SU-DHL-6 (cell line): ENCODE results near the gene OGFOD2.

Experiments used
- H2AFZ ChIP-seq: fragments of 200-600 bp; sonication (generic); 2 replicates; pipeline ENCODE4 v1.6.1; 2014; ENCODE audit warnings: low read depth, mild to moderate bottlenecking, moderate library complexity, mixed read lengths, antibody characterized with exemption, low read length; ENCODE audit not compliant: severe bottlenecking
- H3F3A ChIP-seq: fragments of 200-600 bp; shearing (Covaris generic); 2 replicates; pipeline ENCODE4 v1.6.0; 2016; ENCODE audit warnings: antibody characterized with exemption, mild to moderate bottlenecking; ENCODE audit not compliant: insufficient read depth
- H3K27ac ChIP-seq: fragments of 200-600 bp; sonication (generic); 2 replicates; pipeline ENCODE4 v1.5.1; 2016; ENCODE audit warnings: low read depth, mild to moderate bottlenecking, low read length, moderate library complexity, mixed read lengths
- H3K27me3 ChIP-seq: fragments of 200-600 bp; sonication (generic), shearing (Covaris generic); 2 replicates; pipeline ENCODE4 v1.6.0; 2014; ENCODE audit warnings: mild to moderate bottlenecking, low read length
- H3K36me3 ChIP-seq: fragments of 200-600 bp; sonication (generic); 2 replicates; pipeline ENCODE4 v1.6.1; 2014; ENCODE audit warnings: mild to moderate bottlenecking, low read length, mixed read lengths
- H3K4me2 ChIP-seq: fragments of 300-600, 200-600 bp; shearing (Covaris generic), sonication (generic); 2 replicates; pipeline ENCODE4 v1.6.0; 2014; ENCODE audit warnings: low read length, low read depth, mild to moderate bottlenecking; ENCODE audit not compliant: poor library complexity, severe bottlenecking
- H3K4me3 ChIP-seq: fragments of 200-600 bp; sonication (generic); 2 replicates; pipeline ENCODE4 v1.5.1; 2014; ENCODE audit warnings: antibody characterized with exemption, low read length, mild to moderate bottlenecking, mixed read lengths; ENCODE audit not compliant: insufficient read depth, poor library complexity, severe bottlenecking
- H3K79me2 ChIP-seq: fragments of 200-600 bp; sonication (generic); 2 replicates; pipeline ENCODE4 v1.6.1; 2014; ENCODE audit warnings: mild to moderate bottlenecking, low read length, moderate library complexity; ENCODE audit not compliant: insufficient read depth
- H3K9ac ChIP-seq: fragments of 200-600 bp; sonication (generic); 2 replicates; pipeline ENCODE4 v1.7.0; 2014; ENCODE audit warnings: mild to moderate bottlenecking, low read length
- H3K9me2 ChIP-seq: fragments of 200-600 bp; sonication (generic); replicated peaks from 2 replicates; pipeline ENCODE4 v1.6.1; 2014; ENCODE audit warnings: low read length; ENCODE audit not compliant: insufficient read depth
- H3K9me3 ChIP-seq: fragments of 200-600 bp; sonication (generic); 2 replicates; pipeline ENCODE4 v1.6.1; 2014; ENCODE audit warnings: low read length, mixed read lengths; ENCODE audit not compliant: insufficient read depth
- H4K20me1 ChIP-seq: fragments of 200-600 bp; sonication (generic); 2 replicates; pipeline ENCODE4 v1.6.1; 2014; ENCODE audit warnings: low read depth, mild to moderate bottlenecking, antibody characterized with exemption, low read length, moderate library complexity, mixed read lengths
- CTCF ChIP-seq: fragments of 200-600 bp; sonication (generic); IDR thresholded peaks from one replicate; pipeline ENCODE4 v1.5.1; 2017; ENCODE audit warnings: antibody characterized with exemption, mild to moderate bottlenecking, low read length, moderate library complexity; ENCODE audit not compliant: insufficient read depth, poor library complexity, severe bottlenecking
- EZH2phosphoT487 ChIP-seq: fragments of 200-600 bp; sonication (generic), shearing (Covaris generic); conservative IDR thresholded peaks from 2 replicates; pipeline ENCODE4 v1.6.1; 2018; ENCODE audit warnings: mild to moderate bottlenecking, antibody characterized with exemption, low read length, moderate library complexity, mixed read lengths

Gene OGFOD2

GRCh38 chr12:122961531-122962329 is 13.3 kb upstream of the OGFOD2 start:
- H2AFZ ChIP-seq = no peak overlapping the region
- H3K9me3 ChIP-seq = no peaks in the 10 kb centered on the region
- no peak overlapping the region for H3K4me3 ChIP-seq
- TF ChIP-seq CTCF (no peak), EZH2phosphoT487 (no peak)
- no peaks in the 10 kb centered on the region for H4K20me1 ChIP-seq
- no peak overlapping the region for H3K27ac ChIP-seq
- no peak overlapping the region for H3K9ac ChIP-seq
- no peaks in the 10 kb centered on the region for H3K9me2 ChIP-seq
- no peaks in the 10 kb centered on the region for H3K27me3 ChIP-seq
- H3K79me2 ChIP-seq = no peaks in the 10 kb centered on the region
- H3K36me3 ChIP-seq = no peaks in the 10 kb centered on the region
- H3F3A ChIP-seq = peaks cover 1% of the 10 kb centered on the region; the same call in 1 of the 2 replicates
- H3K4me2 ChIP-seq = no peak overlapping the region

- no peaks in the 10 kb centered on the region for H3K79me2 ChIP-seq
- H3F3A ChIP-seq = peaks cover 5% of the 10 kb centered on the region; the same call in 1 of the 2 replicates
- H3K27me3 ChIP-seq = no peaks in the 10 kb centered on the region
- no peak overlapping the region for H3K4me3 ChIP-seq
- no peak overlapping the region for H3K9ac ChIP-seq
- no peaks in the 10 kb centered on the region for H4K20me1 ChIP-seq
- no peak overlapping the region for H3K4me2 ChIP-seq
- TF ChIP-seq EZH2phosphoT487 (no peak), CTCF (no peak)
- H3K27ac ChIP-seq = no peak overlapping the region
- H3K9me2 ChIP-seq = no peaks in the 10 kb centered on the region
- no peak overlapping the region for H2AFZ ChIP-seq
- H3K36me3 ChIP-seq = no peaks in the 10 kb centered on the region
- no peaks in the 10 kb centered on the region for H3K9me3 ChIP-seq
Measured at GRCh38 chr12:122963941-122964265, 11.1 kb upstream of the OGFOD2 start.

GRCh38 chr12:122964439-122965257 is 10.4 kb upstream of the OGFOD2 start:
- no peaks in the 10 kb centered on the region for H3K79me2 ChIP-seq
- no peaks in the 10 kb centered on the region for H4K20me1 ChIP-seq
- H3K4me2 ChIP-seq = no peak overlapping the region
- peaks cover 5% of the 10 kb centered on the region; the same call in 1 of the 2 replicates for H3F3A ChIP-seq
- H3K27me3 ChIP-seq = no peaks in the 10 kb centered on the region
- no peak overlapping the region for H3K27ac ChIP-seq
- no peaks in the 10 kb centered on the region for H3K9me3 ChIP-seq
- no peaks in the 10 kb centered on the region for H3K36me3 ChIP-seq
- no peak overlapping the region for H3K9ac ChIP-seq
- H3K9me2 ChIP-seq = no peaks in the 10 kb centered on the region
- no peak overlapping the region for H2AFZ ChIP-seq
- TF ChIP-seq CTCF = no peak
- no peak for TF ChIP-seq EZH2phosphoT487
- no peak overlapping the region for H3K4me3 ChIP-seq
